Esophagus muscularis mucosa (tissue), 4 donors: ENCODE data around the gene GNAZ. TPM values are rescaled to one million over a fixed set of nuclear protein-coding genes. Genes with fewer than 3 reads are reported as not detected.

Experiments used
- DNase-seq: peaks from one replicate; pipeline ENCODE4 v3.0.0-alpha.2; 2017; ENCODE audit errors: extremely low spot score
- H3K27ac ChIP-seq, 4 donors: fragments of 200-600 bp; sonication (generic); replicated peaks in 1 of 4; 1 replicate in 3 of 4; 2 replicates in 1 of 4; pipeline ENCODE4 v1.5.1; 2016 to 2019; ENCODE audit warnings: mild to moderate bottlenecking in 1 of 4
- H3K27me3 ChIP-seq, 4 donors: fragments of 200-600 bp; sonication (generic); one replicate each; pipeline versions ENCODE4 v1.5.1 to v1.6.0; 2016 to 2019
- H3K36me3 ChIP-seq, 4 donors: fragments of 200-600 bp; sonication (generic); one replicate each; pipeline ENCODE4 v1.5.1; 2016 to 2019
- H3K4me1 ChIP-seq, 4 donors: fragments of 200-600 bp; sonication (generic); one replicate each; pipeline ENCODE4 v1.5.1; 2016 to 2019
- H3K4me3 ChIP-seq, 4 donors: fragments of 200-600 bp; sonication (generic); 1 replicate in 2 of 4; 2 replicates in 2 of 4; pipeline ENCODE4 v1.5.1; 2016 to 2019; ENCODE audit warnings: mild to moderate bottlenecking in 4 of 4, moderate library complexity in 1 of 4
- H3K9me3 ChIP-seq, 4 donors: fragments of 200-600 bp; sonication (generic); 1 replicate in 3 of 4; 2 replicates in 1 of 4; pipeline ENCODE4 v1.5.1; 2016 to 2019
- EP300 ChIP-seq: sonication (generic); formaldehyde crosslinking; IDR thresholded peaks from one replicate; pipeline ENCODE4 v1.6.1; 2017; ENCODE audit warnings: antibody characterized with exemption
- POLR2A ChIP-seq: fragments of 450-650 bp; IDR thresholded peaks from one replicate; pipeline ENCODE4 v1.6.1; 2017; ENCODE audit warnings: antibody characterized with exemption, moderate library complexity, mild to moderate bottlenecking, low read depth
- POLR2AphosphoS5 ChIP-seq, 2 donors: sonication (generic); formaldehyde crosslinking; IDR thresholded peaks; one replicate each; pipeline ENCODE4 v1.6.1; 2017; ENCODE audit warnings: antibody characterized with exemption in 2 of 2
- WGBS: methylation state at CpG from one replicate; pipeline ENCODE4 v1.1.5; 2018; 5-methylcytosine and 5-hydroxymethylcytosine counted together
- intact Hi-C: fragments of 100-400 bp; cut with DNase I; formaldehyde crosslinking; loops from one replicate; pipeline ENCODE4 v1.15.1; 2023
- total RNA-seq, 4 donors: library from RNA; depleted of rRNA; stranded (reverse); fragments of >200 nt; gene quantifications; one replicate each; pipeline versions ENCODE4 v1.1.0 to v1.2.1, GENCODE V29; 2016
- TF ChIP-seq, protein P1 (sequence below), 3 experiments: fragments of 200-600 bp in 2 of 3; fragments of 450-650 bp in 1 of 3; sonication (generic) in 2 of 3; IDR thresholded peaks; one replicate each; pipeline ENCODE4 v1.5.1; 2017 to 2019; ENCODE audit warnings: antibody characterized with exemption in 3 of 3, mild to moderate bottlenecking in 2 of 3, moderate library complexity in 1 of 3

The GNAZ gene
- total RNA-seq, 4 donors from 2014 or later, result 51.7 to 79.5 (median 64.6) TPM

DNA sequence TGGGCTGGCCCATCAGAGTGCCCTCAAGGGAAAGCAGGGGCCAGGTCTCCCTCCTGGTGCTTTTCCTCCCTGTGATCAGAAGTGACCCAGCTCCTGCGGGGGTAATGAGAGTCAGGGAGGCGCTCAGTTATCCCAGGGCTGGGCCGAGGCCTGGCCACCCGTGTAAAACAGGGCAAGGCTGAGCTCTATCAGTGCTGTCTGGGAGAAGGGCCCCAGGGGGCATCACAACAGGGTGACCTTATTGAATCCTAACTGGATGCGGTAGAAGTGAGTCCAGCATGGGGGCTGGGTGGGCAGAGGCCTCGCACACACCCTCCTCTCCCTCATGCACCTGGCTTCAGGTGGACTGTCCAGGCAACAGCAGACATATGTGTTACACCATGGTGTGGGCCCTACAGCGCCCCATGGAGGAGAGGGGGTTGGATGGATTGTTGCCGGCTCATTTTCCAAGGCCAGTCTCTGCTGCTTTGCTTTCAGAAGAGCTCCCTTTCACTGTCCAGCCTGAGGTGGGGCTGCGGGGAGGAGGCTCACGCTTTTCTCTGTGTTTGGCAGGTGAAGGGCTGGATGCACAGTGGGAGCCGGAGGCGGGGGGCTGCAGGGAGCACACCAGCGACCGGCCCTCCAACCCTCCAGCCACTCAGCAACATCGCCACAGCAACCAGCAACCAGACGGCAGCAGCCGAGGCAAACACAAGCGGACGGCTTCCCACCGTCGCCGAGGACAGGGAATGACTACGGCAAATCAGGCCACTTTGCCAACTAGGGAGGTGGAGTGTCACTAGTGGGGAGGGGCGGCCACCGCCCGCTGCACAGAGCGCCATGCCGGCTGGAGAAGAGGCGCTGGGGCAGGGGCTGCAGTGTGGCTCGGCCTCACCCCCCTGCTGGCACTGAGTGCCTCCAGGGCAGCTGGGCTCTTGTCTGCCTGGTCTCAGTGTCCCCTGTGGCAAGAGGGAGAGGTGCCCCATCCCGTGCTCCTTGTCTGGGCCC, 24.7 kb downstream of the GNAZ start:
- H3K4me3 ChIP-seq, result no peak overlapping the region
- intact Hi-C loops, result no loop called here
- WGBS, result 78% methylated on average over 8 of the region's 31 CpGs

DNA sequence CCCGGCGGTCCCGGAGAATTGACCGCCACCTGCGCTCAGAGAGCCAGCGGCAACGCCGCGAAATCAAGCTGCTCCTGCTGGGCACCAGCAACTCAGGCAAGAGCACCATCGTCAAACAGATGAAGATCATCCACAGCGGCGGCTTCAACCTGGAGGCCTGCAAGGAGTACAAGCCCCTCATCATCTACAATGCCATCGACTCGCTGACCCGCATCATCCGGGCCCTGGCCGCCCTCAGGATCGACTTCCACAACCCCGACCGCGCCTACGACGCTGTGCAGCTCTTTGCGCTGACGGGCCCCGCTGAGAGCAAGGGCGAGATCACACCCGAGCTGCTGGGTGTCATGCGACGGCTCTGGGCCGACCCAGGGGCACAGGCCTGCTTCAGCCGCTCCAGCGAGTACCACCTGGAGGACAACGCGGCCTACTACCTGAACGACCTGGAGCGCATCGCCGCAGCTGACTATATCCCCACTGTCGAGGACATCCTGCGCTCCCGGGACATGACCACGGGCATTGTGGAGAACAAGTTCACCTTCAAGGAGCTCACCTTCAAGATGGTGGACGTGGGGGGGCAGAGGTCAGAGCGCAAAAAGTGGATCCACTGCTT, 25.5 kb downstream of the GNAZ start:
- H3K27me3 ChIP-seq, result no peaks in the 10 kb centered on the region
- no peaks in the 10 kb centered on the region for H3K9me3 ChIP-seq
- H3K4me1 ChIP-seq, result peaks cover 27 to 50% (median 46%) of the 10 kb centered on the region in 4 donors
- no peak for DNase-seq
- TF ChIP-seq, protein P1, sequence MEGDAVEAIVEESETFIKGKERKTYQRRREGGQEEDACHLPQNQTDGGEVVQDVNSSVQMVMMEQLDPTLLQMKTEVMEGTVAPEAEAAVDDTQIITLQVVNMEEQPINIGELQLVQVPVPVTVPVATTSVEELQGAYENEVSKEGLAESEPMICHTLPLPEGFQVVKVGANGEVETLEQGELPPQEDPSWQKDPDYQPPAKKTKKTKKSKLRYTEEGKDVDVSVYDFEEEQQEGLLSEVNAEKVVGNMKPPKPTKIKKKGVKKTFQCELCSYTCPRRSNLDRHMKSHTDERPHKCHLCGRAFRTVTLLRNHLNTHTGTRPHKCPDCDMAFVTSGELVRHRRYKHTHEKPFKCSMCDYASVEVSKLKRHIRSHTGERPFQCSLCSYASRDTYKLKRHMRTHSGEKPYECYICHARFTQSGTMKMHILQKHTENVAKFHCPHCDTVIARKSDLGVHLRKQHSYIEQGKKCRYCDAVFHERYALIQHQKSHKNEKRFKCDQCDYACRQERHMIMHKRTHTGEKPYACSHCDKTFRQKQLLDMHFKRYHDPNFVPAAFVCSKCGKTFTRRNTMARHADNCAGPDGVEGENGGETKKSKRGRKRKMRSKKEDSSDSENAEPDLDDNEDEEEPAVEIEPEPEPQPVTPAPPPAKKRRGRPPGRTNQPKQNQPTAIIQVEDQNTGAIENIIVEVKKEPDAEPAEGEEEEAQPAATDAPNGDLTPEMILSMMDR (IDR thresholded peaks at IDR 0.05), result no peak
- TF ChIP-seq POLR2AphosphoS5 (IDR thresholded peaks at IDR 0.05) (no peak), EP300 (no peak), POLR2A (no peak)
- peaks cover 0 to 16% (median 5%) of the 10 kb centered on the region in 4 donors for H3K36me3 ChIP-seq
- WGBS, result 94% methylated on average over 43 of the region's 45 CpGs
- intact Hi-C loops, result no loop called here
- no peak overlapping the region for H3K27ac ChIP-seq
- H3K4me3 ChIP-seq, result no peak overlapping the region

More for the DNA sequence above, 24.7 kb downstream of the GNAZ start:
- TF ChIP-seq, protein P1 (IDR thresholded peaks at IDR 0.05), result no peak
- TF ChIP-seq POLR2AphosphoS5 (IDR thresholded peaks at IDR 0.05) (no peak), EP300 (no peak), POLR2A (no peak)
- DNase-seq, result no peak
- Histone ChIP-seq H3K4me1 (peaks cover 25 to 41% (median 37%) of the 10 kb centered on the region in 4 donors), H3K36me3 (peaks cover 0 to 16% (median 5%) of the 10 kb centered on the region in 4 donors), H3K9me3 (no peaks in the 10 kb centered on the region), H3K27ac (no peak overlapping the region), H3K27me3 (no peaks in the 10 kb centered on the region)

DNA sequence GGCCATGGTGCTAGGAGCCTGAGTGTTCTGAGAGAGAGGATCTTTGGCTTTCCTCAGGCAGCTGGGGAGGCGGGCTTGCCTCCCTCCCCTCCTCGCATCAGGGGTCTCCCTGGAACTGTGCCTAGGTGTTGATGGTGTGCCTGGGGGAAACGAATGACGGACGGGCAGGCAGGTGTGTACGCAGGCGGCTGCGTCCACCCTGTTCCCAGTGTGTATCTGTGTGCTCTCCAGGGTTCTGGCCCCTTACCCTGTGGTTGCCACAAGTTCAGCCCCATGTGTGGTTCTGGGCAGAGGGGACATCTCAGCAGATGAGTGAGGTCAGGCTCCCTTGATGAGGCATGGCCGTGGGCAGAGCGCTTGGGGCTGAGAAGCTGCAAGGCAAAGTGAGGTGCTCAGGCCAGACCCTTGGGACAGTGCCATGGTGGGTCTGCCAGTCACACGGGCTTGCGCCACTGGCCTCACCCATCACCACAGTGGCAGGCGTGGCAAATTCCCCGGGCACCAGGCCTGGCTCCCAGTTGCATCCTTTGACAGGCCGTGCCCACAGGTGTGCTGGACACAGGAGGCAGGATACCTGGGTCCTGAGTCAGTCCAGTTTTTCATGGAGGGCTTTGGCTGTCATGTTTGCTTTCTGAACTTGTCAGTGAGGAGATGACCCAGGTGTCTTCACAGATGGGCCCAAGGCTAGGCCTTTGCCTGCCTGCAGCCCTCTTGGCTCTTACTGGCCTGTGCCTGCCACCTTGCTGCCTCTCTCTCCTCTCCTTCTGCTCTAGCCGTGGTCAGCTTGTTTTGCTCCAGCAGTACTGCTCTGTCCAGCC, 27.3 kb downstream of the GNAZ start:
- intact Hi-C loops, result no loop called here
- Histone ChIP-seq H3K4me3 (no peak overlapping the region), H3K36me3 (peaks cover 0 to 16% (median 5%) of the 10 kb centered on the region in 4 donors), H3K9me3 (no peaks in the 10 kb centered on the region), H3K4me1 (peaks cover 27 to 64% (median 52%) of the 10 kb centered on the region in 4 donors), H3K27ac (peak overlapping the region; percentile 81 to 87 (median 82)), H3K27me3 (no peaks in the 10 kb centered on the region)
- TF ChIP-seq POLR2A (no peak), EP300 (no peak), POLR2AphosphoS5 (IDR thresholded peaks at IDR 0.05) (no peak)
- TF ChIP-seq, protein P1 (IDR thresholded peaks at IDR 0.05), result no peak
- DNase-seq, result no peak
- WGBS, result 93% methylated on average over 11 of the region's 16 CpGs

DNA sequence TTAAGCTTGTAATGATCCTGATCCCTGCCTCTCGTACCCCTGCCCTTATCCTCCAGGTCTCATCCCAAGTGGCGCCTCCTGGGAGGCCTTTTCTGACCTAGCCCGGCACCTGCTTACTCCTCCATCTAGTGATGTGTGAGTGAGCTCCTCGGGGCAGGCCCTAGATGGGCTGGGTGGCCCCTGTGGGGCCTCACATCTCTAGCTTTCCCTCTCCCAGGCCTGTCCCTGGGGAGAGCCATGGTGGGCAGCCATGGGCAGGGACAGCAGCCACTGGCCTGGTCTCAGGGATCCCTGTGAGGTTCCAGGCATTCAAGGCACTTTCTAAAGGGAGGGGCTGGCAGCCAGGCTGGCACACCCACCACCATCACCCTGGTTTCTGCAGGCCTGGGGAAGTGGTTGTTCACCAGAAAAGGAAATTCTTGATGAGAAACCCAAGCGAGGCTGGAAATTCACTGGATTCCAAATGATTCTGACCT, 27.9 kb downstream of the GNAZ start:
- H3K27ac ChIP-seq, result peak overlapping the region; percentile 81 to 87 (median 82)
- no peak for DNase-seq
- TF ChIP-seq EP300, result no peak
- H3K27me3 ChIP-seq, result no peaks in the 10 kb centered on the region
- H3K4me1 ChIP-seq, result peaks cover 27 to 68% (median 48%) of the 10 kb centered on the region in 4 donors
- peaks cover 0 to 16% (median 5%) of the 10 kb centered on the region in 4 donors for H3K36me3 ChIP-seq
- intact Hi-C loops, result no loop called here
- H3K9me3 ChIP-seq, result no peaks in the 10 kb centered on the region
- no peak overlapping the region for H3K4me3 ChIP-seq
- WGBS, result 67% methylated on average over 5 of the region's 5 CpGs
